ENCODE results near the gene COX7A2L. TPM values are rescaled to one million over a fixed set of nuclear protein-coding genes. Genes with fewer than 3 reads are reported as not detected.
A peak's percentile ranks its signal among the peaks of the same experiment; 100 is the strongest.

COX7A2L gene
- total RNA-seq, 2 experiments from 2014 or later = 113 to 115 TPM

DNA sequence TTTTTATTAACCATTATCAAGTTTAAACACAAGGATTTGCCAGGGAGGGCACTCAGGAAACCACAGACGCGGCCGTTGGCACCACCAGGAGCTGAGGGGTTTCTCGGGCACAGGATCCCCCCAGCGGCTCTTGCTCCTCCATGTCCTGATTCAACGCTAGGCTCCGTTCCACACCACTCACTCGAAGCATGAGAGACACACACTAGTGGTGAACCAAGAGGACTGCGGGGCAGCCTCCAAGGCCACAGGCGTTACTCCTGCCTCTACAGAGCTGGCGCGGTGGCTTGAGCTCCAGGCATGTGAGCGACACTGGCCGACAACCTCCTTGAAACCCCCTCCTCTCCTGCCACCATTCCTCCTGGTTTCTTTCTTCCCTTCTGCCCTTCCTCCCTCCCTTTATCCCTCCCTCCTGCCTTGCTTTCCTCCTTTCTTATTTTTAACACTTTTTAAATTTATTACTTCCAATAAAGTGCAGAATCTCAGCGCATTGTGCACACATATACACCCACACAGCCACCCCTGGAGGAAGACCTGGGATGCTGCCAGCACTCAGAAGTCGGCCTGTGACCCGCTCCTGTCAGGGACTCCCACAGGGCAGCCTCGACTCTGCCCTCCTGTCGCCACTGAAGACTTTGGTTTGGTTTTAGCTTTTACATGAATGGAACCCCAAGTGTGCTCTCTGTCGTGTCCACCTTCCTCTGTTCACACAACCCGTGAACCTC is 21.7 kb downstream of the COX7A2L start:
- Mint-ChIP-seq H3K9me3 (peaks cover 8% of the 10 kb centered on the region), H3K4me1 (ENCODE audit: low read depth) (peaks cover 35% of the 10 kb centered on the region), H3K27me3 (no peaks in the 10 kb centered on the region), H3K4me3 (no peak overlapping the region), H3K27ac (peak overlapping the region; percentile 9), H3K36me3 (ENCODE audit: low read depth) (peaks cover 68% of the 10 kb centered on the region)
- POLR2A ChIA-PET = interaction anchor here (1.2 kb wide), 1 partner anchor 10 kb away, joined by 4 read pairs; no protein-coding TSS in a partner anchor
- intact Hi-C loops (cut with micrococcal nuclease) = no loop called here
- TF ChIP-seq, protein P1, sequence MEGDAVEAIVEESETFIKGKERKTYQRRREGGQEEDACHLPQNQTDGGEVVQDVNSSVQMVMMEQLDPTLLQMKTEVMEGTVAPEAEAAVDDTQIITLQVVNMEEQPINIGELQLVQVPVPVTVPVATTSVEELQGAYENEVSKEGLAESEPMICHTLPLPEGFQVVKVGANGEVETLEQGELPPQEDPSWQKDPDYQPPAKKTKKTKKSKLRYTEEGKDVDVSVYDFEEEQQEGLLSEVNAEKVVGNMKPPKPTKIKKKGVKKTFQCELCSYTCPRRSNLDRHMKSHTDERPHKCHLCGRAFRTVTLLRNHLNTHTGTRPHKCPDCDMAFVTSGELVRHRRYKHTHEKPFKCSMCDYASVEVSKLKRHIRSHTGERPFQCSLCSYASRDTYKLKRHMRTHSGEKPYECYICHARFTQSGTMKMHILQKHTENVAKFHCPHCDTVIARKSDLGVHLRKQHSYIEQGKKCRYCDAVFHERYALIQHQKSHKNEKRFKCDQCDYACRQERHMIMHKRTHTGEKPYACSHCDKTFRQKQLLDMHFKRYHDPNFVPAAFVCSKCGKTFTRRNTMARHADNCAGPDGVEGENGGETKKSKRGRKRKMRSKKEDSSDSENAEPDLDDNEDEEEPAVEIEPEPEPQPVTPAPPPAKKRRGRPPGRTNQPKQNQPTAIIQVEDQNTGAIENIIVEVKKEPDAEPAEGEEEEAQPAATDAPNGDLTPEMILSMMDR (IDR thresholded peaks at IDR 0.05) = no peak
- ATAC-seq (no peak), DNase-seq (peak; percentile 10)
- CTCF ChIA-PET = interaction anchor here (1.1 kb wide), 1 partner anchor 11 kb away, joined by 3 read pairs; no protein-coding TSS in a partner anchor

- no peak for DNase-seq
- no peak overlapping the region for H3K27ac Mint-ChIP-seq
- peaks cover 67% of the 10 kb centered on the region for H3K36me3 Mint-ChIP-seq (ENCODE audit: low read depth)
- CTCF ChIA-PET = no interaction called here
- peaks cover 8% of the 10 kb centered on the region for H3K9me3 Mint-ChIP-seq
- TF ChIP-seq, protein P1 (IDR thresholded peaks at IDR 0.05) = no peak
- H3K4me3 Mint-ChIP-seq = no peak overlapping the region
- no peak for ATAC-seq
- intact Hi-C loops (cut with micrococcal nuclease) = no loop called here
- POLR2A ChIA-PET = interaction anchor here (1.2 kb wide), 1 partner anchor 10 kb away, joined by 4 read pairs; no protein-coding TSS in a partner anchor
- H3K4me1 Mint-ChIP-seq (ENCODE audit: low read depth) = peaks cover 33% of the 10 kb centered on the region
- H3K27me3 Mint-ChIP-seq = no peaks in the 10 kb centered on the region
Measured at GRCh38 chr2:42338567-42339190, 22.3 kb downstream of the COX7A2L start.

DNA sequence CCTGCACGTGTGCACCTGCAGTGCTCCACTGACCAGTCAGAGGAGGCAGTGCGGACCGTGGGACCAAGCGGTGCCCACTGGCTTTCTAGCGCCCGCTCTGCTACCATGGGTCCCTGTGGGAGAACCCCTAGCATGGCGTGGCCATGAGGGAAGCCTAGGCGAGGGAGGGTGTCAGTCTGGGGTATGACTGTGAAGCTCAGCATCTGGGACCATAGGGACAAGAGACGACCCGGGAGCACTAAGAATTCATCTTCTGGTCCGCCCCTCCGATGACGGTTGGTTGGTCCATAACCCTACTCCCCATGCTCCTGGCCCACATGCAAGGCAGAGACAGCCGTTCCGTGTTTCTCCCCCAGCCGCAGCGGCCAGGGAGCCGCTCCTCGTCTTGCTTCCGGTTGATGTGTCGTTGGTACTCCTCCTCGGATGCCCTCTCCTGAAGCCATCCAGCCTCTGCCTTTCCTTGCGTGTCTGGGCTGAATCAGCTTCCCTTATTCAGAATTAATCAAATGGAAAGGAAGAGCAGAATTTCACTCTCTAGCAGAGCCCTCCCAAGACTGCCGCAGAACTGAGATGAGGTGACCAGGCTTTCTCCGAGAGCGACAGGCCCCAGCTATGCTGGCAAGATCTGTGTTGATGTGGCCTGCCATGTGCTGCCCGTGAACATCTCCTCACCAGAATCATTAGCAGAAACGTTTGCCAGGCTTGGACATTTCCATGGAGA is 23.0 kb downstream of the COX7A2L start:
- TF ChIP-seq, protein P1 (IDR thresholded peaks at IDR 0.05) = no peak
- Mint-ChIP-seq H3K27me3 (no peaks in the 10 kb centered on the region), H3K9me3 (peaks cover 8% of the 10 kb centered on the region), H3K36me3 (ENCODE audit: low read depth) (peaks cover 69% of the 10 kb centered on the region), H3K27ac (no peak overlapping the region), H3K4me3 (no peak overlapping the region), H3K4me1 (ENCODE audit: low read depth) (peaks cover 31% of the 10 kb centered on the region)
- no peak for ATAC-seq
- no peak for DNase-seq
- ChIA-PET POLR2A (interaction anchor here (1.0 to 1.2 kb wide), 2 partner anchors 9 kb away, joined by 4 to 6 read pairs; no protein-coding TSS in a partner anchor), CTCF (no interaction called here)
- intact Hi-C loops (cut with micrococcal nuclease) = no loop called here

DNA sequence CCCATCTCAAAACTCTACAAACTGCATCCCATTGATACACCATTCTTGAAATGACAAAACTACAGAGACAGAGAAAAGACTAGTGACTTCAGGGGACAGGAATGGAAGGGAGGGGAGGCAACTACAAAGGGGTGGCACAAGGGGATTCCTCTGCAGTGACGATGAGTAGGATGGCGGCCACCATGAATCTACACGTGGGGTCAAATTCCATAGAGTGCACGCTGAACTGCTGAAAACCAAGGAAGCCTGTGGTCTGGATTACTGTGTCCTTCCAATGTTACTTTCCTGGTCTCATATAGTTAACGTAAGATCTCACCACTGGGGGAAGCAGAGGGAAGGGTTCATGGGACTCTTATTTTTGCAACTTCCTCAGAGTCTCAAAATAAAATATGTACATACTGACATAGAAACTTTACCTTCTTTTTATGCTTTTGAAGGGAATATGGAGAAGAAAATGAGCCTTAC is 23.6 kb downstream of the COX7A2L start:
- peaks cover 72% of the 10 kb centered on the region for H3K36me3 Mint-ChIP-seq (ENCODE audit: low read depth)
- POLR2A ChIA-PET = interaction anchor here (1.0 kb wide), 1 partner anchor 9 kb away, joined by 6 read pairs; no protein-coding TSS in a partner anchor
- ATAC-seq = no peak
- no peak overlapping the region for H3K4me3 Mint-ChIP-seq
- intact Hi-C loops (cut with micrococcal nuclease) = no loop called here
- CTCF ChIA-PET = no interaction called here
- no peak overlapping the region for H3K27ac Mint-ChIP-seq
- no peaks in the 10 kb centered on the region for H3K27me3 Mint-ChIP-seq
- TF ChIP-seq, protein P1 (IDR thresholded peaks at IDR 0.05) = no peak
- peaks cover 8% of the 10 kb centered on the region for H3K9me3 Mint-ChIP-seq
- no peak for DNase-seq
- peaks cover 25% of the 10 kb centered on the region for H3K4me1 Mint-ChIP-seq (ENCODE audit: low read depth)

All from activated CD8-positive, alpha-beta T cell treated with anti-CD3 and anti-CD28 coated beads for 36 hours (primary cell).